Breast epithelium (tissue), 3 donors: ENCODE measurements around the gene ZDHHC6.

Source experiments
- POLR2A ChIP-seq: fragments of 450-650 bp; IDR thresholded peaks from one replicate; pipeline ENCODE4 v1.6.1; 2016; ENCODE audit warnings: antibody characterized with exemption, mild to moderate bottlenecking, moderate library complexity
- TF ChIP-seq, protein P1 (sequence below), 3 donors: fragments of 450-650 bp; IDR thresholded peaks; one replicate each; pipeline ENCODE4 v1.5.1; 2016 to 2017; ENCODE audit warnings: antibody characterized with exemption in 3 of 3, mild to moderate bottlenecking in 3 of 3, moderate library complexity in 3 of 3

DNA sequence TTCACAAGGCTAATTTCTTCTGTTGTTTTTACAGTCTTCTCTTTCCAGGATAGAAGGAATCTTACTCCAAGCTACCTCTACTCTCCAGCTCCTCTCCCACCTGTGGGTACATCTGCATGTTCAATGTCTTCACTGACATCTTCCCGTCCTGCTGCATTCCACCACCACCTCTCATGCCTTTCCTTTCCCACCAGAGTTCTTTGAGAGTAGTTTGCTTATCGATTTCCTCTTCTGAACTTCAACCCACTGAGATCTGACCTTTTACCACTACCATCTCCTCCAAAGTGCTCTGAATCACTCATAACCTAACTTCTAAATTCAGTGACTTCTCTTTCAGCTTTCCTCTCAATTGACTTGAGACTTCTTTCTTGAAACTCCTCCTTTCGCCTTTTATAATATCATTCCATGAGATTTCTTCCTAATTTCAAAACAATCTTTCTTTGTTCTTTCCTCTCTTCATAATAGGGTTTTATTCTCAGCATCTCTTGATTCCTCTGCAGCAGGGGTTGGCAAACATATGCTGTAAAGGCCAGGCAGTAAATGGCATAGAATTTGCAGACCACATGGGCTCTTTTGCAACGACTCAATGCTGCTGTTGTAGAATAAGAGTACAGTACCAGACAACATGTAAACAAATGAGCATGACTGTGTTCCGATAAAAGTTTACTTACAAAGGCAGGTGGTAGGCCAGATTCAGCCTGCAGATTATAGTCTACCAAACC, 50.7 kb downstream of the ZDHHC6 start:
- TF ChIP-seq, protein P1, sequence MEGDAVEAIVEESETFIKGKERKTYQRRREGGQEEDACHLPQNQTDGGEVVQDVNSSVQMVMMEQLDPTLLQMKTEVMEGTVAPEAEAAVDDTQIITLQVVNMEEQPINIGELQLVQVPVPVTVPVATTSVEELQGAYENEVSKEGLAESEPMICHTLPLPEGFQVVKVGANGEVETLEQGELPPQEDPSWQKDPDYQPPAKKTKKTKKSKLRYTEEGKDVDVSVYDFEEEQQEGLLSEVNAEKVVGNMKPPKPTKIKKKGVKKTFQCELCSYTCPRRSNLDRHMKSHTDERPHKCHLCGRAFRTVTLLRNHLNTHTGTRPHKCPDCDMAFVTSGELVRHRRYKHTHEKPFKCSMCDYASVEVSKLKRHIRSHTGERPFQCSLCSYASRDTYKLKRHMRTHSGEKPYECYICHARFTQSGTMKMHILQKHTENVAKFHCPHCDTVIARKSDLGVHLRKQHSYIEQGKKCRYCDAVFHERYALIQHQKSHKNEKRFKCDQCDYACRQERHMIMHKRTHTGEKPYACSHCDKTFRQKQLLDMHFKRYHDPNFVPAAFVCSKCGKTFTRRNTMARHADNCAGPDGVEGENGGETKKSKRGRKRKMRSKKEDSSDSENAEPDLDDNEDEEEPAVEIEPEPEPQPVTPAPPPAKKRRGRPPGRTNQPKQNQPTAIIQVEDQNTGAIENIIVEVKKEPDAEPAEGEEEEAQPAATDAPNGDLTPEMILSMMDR (IDR thresholded peaks at IDR 0.05) = no peak
- TF ChIP-seq POLR2A = no peak
